AG08396 (cell line): Measurements from ENCODE around the gene TRAF6.
"Not testable (repeated sequence)": the region's sequence is repeated elsewhere in the genome, so short reads cannot be mapped to it uniquely, and the experiment has no call there.

Source experiments
- DNase-seq: peaks from one replicate; pipeline ENCODE4 v3.0.0; 2012; ENCODE audit warnings: low spot score, mixed read lengths

Gene TRAF6

DNA sequence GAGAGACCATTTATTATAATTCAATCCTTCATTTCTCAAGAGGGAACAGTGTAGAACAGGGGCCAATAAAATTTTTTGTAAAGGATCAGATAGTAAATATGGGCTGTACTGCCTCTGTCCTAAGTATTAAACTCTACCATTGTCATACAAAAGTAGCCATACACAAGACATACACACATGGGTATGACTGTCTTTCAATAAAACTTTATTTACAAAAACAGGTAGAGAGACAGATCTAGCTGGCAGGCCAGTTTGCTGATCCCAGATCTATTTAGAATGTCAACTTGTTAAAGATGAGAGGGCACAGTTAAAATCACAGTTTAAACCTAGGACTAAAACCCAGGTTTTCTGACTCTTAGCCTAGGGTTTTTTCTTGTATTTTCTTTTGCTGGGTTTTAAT is 16.7 kb downstream of the TRAF6 start:
- no peak for DNase-seq

DNA sequence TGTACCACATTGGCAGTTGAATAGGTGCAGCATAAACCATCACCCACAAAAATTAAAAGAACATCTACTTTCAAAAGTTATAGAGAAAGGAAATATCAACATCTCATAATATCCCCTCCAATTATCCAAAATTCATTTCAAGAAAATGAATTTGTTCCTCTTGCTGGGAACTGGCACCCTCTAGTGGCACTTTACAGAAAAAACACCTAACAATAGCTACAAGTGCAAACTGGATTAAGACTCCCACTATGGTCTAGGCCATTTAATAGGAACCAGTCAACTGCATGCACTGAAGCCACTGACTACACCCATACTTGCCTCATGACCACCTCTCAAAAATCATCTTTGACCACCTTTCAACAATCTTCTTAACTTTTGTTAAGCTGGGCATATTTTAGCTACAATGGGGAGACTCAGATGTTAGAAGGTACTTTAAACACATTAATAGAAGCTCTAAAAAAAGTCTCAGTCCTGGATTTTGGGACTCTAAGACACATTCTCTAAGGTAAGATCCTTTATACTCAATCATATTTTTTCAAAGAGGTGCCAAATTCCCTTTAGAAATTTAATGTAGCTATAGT is 17.3 kb downstream of the TRAF6 start:
- peak; percentile 27 for DNase-seq

- DNase-seq, result no peak
Measured at GRCh38 chr11:36490026-36490806, 19.9 kb downstream of the TRAF6 start.

- DNase-seq, result no peak
Measured at GRCh38 chr11:36488096-36488495, 22.0 kb downstream of the TRAF6 start.

- no peak for DNase-seq
Measured at GRCh38 chr11:36487619-36488018, 22.5 kb downstream of the TRAF6 start.

- no peak for DNase-seq
Measured at GRCh38 chr11:36485298-36486002, 24.6 kb downstream of the TRAF6 start.

DNA sequence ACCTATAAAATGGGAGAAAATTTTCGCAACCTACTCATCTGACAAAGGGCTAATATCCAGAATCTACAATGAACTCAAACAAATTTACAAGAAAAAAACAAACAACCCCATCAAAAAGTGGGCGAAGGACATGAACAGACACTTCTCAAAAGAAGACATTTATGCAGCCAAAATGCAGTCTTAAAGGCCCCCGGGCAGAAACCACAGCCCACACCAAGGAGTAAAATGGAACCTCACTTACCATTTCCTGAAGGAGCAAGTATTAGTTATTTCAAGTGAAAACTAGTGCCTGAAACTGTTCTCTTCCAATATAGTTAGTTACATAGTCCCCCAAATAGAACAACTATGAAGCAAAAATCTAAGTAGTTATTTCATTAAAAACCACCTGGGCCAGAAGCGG is 27.0 kb downstream of the TRAF6 start:
- DNase-seq, result not testable (repeated sequence)

DNA sequence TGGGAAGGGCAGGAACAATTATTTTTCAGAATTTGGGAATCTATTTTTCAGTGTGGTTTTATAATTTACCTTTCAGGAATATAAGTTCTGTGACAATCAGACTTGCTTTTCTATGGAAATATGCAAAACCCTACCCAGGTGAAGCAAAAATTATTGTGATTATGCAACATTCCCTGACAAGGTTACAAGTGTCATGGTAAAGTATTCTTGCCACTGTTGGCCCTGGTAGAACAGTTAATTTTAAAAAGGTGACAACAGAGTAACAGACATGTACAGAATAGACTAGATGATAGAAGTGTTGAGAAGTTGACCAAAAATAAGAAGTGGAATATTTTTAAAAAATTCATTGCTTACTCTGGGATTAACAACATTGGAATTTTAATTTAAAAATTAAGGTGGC is 29.2 kb downstream of the TRAF6 start:
- DNase-seq, result no peak

GRCh38 chr11:36478700-36479329 is 31.3 kb downstream of the TRAF6 start:
- peak; percentile 36 for DNase-seq

- no peak for DNase-seq
Measured at GRCh38 chr11:36475192-36475591, 34.9 kb downstream of the TRAF6 start.

DNA sequence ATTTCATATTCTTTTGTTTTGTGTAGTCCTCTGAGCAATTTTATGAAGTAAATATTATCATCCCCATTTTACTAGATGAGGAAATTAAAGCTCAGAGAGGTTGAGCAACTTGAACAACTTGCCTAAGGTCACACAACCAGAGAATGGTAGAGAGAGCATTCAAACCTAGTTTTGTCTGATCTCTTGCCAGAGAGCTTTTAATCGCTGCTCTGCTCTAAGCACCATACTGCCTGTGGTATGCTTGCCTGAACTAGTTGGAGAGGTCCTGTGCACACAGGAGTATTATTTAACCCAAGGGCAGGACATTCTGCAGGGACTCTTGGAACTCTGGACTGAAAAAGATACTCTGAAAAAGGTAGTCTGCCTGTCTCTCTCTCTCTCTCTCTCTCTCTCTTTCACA is 38.5 kb downstream of the TRAF6 start:
- DNase-seq, result no peak

DNA sequence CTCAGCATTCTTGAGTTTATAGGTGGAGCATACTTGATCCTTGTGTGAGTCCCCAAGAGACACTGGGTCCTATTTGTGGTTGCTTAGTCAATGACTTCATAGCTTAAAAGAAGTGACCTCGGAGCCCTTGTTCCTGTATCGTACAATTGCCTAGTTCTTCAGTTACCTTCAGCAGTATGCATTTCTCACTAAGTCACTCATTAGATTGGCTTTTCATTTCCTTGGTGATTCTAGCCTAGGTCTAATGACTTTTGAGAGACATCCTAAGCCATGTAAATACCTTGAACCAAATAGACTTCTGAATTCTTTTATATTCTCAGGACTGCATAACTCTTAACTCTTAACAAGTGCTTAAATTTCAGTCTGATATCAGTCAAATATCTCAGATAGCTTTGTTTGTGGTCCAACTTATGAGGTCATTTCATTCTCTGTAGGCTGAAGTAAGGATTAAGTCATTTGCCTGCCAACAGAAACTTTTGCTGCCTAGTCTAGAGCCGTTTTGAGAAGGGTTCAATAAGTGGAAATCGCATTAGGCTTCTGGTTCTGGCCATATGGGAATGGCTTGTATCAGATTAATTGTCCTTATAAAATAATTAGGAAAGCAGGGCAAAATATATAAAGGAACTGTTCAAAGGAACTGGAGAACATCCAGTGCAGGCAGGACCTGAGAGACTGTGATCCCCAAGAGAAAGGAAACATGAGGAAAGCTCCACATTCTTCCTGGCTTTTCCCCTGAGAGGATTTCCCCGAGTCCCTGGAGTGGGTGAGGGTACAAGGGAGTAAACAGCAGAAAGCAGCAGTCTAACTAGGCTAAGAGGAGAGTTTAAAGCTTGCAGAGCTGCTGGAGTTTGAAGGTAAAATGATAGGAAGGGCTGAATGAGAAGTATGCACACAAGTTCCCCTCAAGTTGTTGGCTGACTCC is 39.9 kb downstream of the TRAF6 start:
- DNase-seq, result no peak

GRCh38 chr11:36469063-36469462 is 41.0 kb downstream of the TRAF6 start:
- DNase-seq, result no peak

DNA sequence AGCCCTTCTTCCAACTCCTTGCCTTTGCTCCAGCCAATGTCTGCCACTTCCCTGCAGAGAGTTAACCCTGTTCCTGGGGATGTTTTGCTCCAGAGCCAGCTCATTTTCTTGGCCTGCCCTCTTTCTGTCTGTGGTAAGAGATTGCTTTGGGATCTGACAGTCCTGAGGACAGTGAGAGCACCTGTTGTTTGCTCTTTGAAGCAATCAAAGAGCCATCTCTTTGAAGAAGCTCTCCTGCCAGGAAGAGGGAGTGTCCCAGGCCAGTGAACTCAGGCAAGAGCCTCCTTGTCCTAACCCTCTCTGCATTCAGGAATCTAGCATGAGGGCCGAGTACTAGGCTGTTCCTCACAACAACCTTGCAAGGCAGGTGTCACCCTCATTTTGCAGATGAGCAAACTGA is 42.2 kb downstream of the TRAF6 start:
- no peak for DNase-seq

DNA sequence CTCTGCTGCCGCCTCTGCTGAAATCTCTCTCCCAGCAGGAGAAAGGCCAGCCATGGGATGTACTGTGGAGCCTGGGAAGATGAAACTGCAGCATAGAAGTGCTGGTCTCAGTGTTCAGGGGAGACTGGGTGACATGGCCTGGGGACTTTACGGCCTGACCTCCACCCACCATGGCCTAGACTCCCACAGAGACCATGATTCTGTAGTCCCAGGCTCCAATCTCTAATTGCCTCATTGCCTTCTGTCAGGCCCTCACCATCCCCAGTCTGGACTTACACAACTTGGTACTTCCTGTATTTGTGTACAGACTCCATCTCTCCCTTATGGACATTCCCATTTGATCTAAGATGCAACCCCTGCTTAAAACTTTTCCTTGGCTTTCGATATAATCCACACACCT is 43.1 kb downstream of the TRAF6 start:
- DNase-seq, result no peak

DNA sequence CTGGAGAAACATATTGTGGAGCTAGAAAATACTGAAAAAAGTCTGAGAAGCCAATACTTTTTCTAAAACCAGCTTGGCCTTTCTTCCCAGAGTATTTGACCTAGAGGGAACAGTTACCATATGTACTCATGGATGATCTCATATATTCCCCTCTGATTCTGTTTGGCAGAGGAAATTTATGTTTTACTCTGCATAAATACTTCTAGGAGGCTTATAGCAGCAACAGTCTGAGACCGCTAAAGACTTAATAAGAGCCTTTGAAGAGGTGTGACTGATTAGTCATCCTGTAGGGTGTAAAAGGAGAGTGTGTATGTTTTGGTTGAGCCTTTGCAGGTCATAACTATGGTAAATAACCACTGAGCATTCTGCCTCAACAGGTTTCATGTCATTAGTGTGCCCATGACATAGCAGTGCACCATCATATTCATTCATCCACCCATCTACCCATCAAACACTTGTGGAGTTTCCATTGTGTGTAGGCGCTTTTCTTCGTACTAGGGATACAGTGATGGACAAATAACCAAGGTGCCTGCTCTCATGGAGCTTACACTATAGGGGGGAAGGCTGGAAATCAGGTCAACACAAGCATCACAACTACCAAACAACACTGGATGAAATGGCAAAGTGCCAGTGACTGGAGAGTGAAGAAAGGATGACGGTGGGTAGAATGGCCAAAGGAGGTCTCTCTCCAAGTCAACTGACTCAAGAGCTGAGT is 44.5 kb downstream of the TRAF6 start:
- DNase-seq, result no peak

DNA sequence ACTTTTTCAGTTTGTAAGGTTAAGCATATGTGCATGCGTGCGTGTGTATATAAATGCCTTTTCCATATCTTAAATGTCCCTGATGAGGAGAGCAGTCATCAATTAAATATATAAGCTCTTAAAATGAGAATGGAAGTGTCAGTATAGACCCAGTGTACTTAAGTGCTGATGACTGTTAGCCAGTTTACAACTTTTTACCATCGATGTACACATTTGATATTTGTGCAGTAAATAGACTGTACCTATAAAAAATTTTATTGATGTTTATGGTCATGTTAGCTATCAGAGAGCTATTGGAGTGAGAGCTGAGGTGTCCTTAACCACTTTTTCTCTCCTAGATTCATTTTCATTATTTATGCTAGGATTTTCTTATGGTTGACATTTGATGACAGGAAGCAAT is 45.4 kb downstream of the TRAF6 start:
- DNase-seq, result no peak

- DNase-seq, result peak; percentile 49
Measured at GRCh38 chr11:36463781-36464180, 46.3 kb downstream of the TRAF6 start.

DNA sequence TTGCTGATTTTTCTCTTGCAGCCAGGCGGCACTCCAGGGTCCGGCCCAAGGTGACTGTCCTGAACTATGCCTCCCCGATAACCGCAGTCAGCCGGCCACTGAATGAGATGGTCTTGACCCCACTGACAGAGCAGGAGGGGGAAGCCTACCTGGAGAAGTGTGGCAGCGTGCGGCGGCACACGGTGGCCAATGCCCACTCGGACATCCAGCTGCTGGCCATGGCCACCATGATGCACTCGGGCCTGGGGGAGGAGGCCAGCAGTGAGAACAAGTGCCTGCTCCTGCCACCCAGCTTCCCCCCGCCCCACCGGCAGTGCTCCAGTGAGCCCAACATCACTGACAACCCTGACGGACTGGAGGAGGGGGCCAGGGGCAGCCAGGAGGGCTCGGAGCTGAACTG is 47.8 kb downstream of the TRAF6 start:
- no peak for DNase-seq

GRCh38 chr11:36460220-36460619 is 49.9 kb downstream of the TRAF6 start:
- DNase-seq, result no peak

DNA sequence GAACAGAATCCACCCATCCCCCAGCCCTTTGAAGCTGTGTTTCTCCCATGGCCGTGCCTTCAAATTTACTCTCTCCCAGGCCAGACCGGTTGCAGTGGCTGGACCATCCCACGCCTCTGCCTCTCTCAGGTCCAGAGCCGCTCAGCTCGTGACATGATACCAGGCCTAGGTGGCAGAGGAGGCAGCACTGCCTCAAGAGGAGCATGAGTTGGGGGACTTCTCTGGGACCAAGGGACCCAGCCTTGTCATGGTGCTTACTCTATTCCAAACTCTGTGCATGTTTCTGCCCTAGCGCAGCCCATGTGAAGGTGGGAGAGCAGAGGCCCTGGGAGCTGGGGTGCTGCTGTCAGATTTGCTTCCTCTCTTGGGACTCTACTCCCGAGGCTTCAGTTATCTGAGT is 51.0 kb downstream of the TRAF6 start:
- DNase-seq, result no peak
